ENCODE measurements around the gene RTL10.

DNA sequence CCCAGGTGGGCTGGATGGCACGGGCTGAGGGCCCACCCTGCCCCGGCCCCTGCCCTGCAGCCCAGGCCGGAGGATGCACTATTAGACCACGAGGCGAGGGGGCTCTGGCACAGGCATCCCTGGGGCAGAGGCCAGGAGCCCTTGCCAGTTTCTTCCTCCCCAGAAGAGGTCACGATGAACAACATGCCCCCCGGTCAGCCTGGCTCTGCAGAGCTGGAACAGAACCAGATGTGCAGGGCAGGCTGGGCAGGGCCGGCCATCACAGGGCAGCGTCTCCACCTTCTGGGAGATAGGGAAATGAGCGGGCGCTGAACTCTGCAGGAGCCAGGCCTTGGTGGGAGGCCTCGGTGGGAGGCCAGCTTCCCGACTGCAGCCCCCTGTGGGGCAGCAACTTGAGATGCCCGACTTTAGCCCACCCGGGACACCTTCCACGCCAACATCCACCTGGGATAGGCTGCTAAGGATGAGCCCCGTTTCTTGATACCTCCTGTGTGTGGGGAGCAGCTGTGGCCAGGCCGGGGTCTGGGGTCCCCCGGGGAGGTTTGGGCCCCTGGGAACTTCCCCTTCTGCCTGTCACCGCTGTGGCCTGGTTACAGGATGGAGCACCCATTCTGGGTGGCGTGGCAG, 21.8 kb upstream of the RTL10 start:
- TF ChIP-seq CTCF (IDR thresholded peaks at IDR 0.05): no peak
- TF ChIP-seq ZNF317 (CRISPR knock-in tag; IDR thresholded peaks at IDR 0.05; ENCODE audit: borderline replicate concordance, low read depth): no peak
- TF ChIP-seq IRF2 (CRISPR knock-in tag; IDR thresholded peaks at IDR 0.05; ENCODE audit: borderline replicate concordance, low read depth): no peak
- TF ChIP-seq GABPB1 (CRISPR knock-in tag; IDR thresholded peaks at IDR 0.05): no peak
- TF ChIP-seq JUN (CRISPR knock-in tag; IDR thresholded peaks at IDR 0.05): no peak
- TF ChIP-seq ATF1 (CRISPR knock-in tag; IDR thresholded peaks at IDR 0.05): no peak
- TF ChIP-seq AFF4 (CRISPR knock-in tag; IDR thresholded peaks at IDR 0.05; ENCODE audit: borderline replicate concordance): no peak
- TF ChIP-seq SMAD3 (CRISPR knock-in tag; IDR thresholded peaks at IDR 0.05; ENCODE audit: borderline replicate concordance): no peak
- TF ChIP-seq ZNF121 (CRISPR knock-in tag; IDR thresholded peaks at IDR 0.05): no peak
- TF ChIP-seq ETV6 (CRISPR knock-in tag; IDR thresholded peaks at IDR 0.05): no peak
- no peak for TF ChIP-seq FOXJ3 (CRISPR knock-in tag; IDR thresholded peaks at IDR 0.05; ENCODE audit: borderline replicate concordance)
- no peak for TF ChIP-seq HMGA2 (CRISPR knock-in tag; IDR thresholded peaks at IDR 0.05)
- no peak for TF ChIP-seq NFYB (CRISPR knock-in tag; conservative IDR thresholded peaks at IDR 0.05; ENCODE audit: low read depth)
- no peak for TF ChIP-seq IRF1 (CRISPR knock-in tag; IDR thresholded peaks at IDR 0.05)
